GM19025 (cell line): ENCODE results near the gene P2RY8.

Experiments
- ATAC-seq: cut with Tn5 transposase; IDR thresholded peaks from one replicate; pipeline ENCODE4 v1.9.1; 2021; ENCODE audit warnings: mild to moderate bottlenecking, low read depth, moderate library complexity; ENCODE audit not compliant: unreplicated experiment

Gene P2RY8

DNA sequence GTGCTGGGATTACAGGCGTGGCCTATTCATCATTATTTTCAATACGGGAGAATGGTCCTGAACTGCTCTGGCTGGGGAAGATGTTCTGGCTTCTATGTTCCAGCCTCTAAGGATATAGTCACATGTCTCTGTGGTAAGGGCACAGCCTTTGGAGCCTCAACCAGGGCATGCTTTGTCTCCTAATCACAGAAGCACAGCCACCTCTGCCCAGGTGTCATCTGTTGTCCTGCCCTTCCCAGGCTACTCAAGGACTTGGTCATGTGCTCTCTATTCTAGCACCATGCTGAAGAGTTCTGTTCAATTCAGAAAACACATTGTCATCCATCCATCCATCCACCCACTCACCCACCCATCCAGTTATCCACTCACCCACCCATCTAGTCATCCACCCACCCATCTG lies 113.8 kb downstream of the P2RY8 start:
- ATAC-seq, result no peak

DNA sequence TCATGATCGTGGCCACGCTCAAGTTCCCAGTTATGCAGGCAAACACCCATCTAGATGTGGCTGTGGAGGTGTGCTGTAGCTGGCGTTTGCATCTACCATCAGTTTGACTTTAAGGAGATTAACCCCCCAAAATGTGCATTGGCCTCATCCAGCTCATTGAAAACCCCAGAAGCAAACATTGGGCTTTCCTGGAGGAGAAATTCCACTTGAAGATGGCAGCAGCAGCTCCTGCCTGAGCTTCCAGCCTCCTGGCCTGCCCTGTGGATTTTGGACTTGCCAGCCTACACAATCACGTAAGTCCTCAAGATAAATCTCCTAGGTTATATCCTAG lies 114.9 kb downstream of the P2RY8 start:
- no peak for ATAC-seq

DNA sequence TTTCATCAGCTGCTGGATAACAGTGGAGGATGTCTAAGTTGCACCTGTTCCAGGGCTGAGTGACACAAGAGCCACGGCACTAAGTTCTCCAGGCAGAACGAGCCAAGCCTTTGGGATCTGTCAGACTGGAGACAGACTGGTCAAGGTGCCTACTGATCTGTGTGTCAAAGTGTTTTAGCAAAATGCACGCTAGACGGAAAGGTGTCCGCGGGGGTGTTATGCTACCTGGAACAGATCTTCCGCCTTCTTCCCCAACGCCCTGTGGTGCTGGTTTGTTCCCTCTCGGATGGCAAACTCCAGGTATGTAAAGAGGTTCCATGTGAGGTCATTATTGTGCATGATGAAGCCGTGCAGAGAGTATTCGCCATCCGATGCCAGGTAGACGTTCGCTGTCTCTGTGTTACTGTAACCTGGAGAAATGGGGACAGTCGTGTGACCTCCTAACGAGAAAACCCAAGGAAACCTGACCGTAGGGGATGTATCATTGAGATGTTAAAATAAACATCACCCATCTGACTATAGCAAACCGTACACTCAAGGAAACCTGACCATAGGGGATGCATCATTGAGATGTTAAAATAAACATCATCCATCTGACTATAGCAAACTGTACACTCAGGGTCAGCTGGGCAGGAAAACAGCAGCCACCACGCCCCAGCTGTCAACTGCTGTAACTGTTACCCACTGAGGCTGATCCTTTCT lies 115.4 kb downstream of the P2RY8 start:
- ATAC-seq, result no peak

DNA sequence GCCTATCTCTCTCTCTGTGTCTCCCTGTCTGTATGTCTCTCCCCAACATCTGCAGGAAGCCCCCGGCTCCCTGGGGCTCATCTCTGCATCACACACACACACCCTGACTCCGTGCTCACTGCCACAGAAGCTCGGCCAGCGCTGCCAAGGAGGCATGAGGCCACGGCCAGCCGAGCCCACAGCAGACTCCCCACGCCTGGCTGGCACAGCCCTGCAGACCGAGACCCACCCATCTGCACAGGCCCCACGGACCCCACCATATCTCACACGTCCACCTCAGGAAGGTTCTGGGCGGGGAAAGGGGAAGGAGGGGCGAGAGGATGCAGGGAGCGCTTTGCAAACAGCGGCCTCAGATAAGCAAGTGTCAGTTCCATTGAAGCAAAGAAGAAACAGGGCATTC lies 116.6 kb downstream of the P2RY8 start:
- no peak for ATAC-seq

DNA sequence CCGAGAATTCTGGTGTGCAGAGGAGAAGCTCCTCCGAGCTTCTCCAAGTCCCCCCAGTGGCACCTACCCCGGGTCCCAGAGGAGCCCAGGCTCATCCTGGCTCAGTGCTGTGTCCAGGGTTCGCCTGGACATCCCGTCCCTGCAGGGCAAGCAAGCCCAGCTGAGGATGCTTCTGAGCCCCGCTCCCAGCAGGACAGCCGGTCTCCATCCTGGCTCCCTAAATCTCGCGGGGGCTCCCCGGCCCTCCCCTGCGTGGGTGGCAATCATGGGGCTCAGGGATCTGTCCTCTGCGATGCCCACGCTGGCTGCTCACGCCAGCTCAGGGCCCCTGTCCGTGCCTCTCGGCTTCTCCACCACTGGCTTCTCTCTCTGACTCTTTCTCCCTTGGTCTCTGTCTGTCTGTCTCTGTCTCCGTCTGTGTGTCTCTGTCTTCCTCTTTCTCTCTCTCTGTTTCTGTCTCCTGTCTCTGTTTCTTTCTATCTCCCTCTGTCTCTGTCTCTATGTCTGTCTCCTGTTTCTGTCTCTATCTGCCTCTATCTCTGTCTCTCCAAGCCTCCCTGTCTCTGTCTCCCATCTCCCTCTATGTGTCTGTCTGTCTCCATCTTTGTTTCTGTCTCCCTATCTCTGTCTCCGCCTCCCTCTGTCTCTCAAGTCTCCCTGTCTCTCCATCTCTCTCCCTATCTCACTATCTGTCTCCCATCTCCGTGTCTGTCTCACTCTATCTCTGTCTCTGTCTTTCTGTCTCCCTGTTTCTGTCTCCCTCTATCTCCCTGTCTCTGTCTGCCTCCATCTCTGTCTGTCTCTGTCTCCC lies 117.2 kb downstream of the P2RY8 start:
- ATAC-seq, result no peak

DNA sequence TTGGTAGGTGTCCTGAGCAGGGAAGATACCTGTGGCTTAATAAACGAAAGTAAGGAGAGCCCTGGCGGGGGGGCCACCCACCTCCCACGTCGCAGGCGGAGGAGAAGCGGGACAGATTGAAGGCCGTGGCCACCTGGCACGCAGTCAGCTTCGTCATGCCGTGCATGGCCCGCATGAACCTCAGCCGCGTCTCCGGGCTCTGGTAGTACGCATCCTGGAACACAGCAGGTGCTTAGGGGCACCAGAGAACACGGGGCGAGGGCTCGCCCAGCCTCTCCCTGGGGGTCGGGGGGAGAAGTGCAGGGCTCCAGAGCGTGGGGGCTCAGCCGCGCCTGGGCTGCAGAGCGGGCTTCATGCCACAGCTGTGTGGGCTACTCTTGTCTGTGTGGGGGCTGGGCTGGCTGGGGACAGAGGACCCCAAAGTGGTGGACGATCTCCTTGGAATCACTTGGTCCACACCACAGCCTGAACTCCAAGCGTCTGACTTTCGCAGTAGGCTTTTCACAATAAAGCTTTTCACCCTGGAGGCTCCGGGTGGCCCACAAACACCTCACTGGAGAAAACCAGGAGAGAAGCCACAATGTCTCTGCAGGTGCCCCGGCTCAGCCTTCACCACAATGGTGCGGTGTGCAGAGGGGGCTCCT lies 118.0 kb downstream of the P2RY8 start:
- no peak for ATAC-seq

DNA sequence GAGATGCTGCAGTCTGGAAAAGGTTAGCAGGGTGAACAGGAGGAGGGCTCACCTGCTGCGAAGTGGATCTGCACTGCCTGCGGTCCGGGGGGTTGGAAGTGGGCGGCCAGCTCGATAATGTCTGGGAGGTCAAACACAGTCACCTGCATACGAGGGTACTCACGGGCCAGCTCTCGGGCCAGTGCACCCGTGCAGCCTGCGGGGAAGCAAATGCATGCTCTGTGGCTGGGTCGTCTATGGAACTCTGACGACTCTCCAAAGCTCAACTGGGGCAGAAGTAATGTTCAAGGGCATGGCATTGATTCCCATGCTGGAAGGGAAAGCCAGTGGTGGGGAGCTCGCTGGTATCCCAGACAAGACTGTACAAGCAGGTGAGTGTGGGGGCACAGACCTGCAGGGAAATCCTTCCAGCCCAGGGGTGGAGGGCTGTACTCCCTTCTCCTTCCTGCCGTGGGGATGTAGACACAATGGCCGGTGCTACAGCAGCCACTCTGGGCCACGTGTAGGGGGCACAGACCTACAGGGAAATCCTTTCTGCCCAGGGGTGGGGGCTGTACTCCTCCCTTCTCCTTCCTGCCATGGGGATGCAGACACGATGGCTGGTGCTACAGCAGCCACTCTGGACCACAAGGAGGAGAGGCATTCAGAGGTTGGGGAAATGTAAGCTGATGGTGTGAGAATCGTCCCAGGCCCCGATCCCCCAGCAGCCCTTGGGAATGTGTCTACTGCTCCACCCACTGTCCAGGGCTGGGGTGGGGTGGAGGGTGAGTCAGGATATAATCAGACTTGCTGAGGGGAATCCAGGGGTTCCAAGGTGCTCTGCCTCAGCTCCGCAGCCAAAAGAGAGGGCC lies 118.8 kb downstream of the P2RY8 start:
- no peak for ATAC-seq

DNA sequence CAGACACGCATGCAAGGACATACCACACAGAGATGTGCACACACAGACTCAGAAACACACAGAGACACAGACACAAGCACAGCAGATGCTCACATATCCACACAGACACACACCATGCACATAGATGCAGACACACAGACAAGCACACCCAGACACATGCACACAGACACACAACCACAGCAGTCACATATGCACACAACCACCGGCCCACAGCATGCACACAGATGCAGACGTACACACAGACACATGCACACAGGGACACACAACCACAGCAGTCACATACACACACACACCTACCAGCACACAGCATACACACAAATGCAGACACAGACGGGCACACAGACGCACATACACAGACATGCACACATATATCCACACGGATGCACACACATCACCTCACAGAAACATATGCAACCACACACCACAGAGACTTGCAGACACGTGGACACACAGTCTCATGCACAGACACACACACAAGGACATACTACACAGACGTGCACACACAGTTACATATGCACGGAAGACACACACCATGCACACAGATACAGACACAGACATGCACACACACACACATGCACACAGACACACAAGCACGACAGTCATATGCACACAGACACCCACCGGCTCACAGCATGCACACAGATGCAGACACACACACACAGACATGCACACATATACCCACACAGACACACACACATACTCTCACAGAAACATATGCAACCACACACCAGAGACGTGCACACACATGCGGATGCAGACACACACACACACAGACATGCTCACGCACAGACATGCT lies 119.8 kb downstream of the P2RY8 start:
- ATAC-seq, result no peak

DNA sequence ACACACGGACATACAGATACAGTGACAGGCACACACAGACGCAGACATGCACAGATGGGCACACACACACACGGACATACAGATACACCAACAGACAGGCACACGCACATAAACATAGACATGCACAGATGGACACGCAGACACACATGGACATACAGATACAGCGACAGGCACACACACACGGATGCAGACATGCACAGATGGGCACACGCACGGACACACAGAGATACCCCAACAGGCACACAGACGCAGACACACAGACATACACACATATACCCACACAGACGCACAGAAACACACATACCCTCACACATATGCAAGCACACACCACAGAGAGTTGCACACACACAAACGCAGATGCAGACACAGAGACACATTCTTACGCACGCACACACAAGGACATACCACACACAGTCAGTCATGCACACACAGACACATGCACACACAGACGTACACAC lies 120.6 kb downstream of the P2RY8 start:
- ATAC-seq, result no peak
